ENCODE measurements around the gene FGG.

DNA sequence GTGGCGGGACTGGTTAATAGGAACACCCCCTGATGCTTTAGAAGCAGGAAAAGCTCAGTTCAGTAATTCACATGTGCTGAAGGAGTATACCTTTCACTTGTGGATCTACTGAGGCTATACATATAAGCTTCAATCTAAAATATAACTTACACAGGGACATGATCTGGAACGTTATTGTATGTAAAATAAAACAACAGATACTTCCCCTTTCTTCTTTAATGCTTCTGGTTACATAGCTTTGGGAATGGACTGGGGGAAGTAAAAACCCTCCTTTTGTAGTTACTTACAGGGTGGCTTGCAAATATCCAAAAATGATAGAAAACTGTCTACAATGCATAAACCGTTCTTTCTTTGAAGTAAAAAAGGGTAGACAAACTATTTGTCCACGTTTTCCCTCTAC is 1.9 kb downstream of the FGG start:
- TF ChIP-seq CTCF (IDR thresholded peaks at IDR 0.05) (no peak), POLR2A (IDR thresholded peaks at IDR 0.05) (peak; percentile 66)

Measured in right lobe of liver (tissue), 4 donors.